WI38 (cell line): Measurements from ENCODE around the gene RRP1B.

Experiments
- H3K4me3 ChIP-seq: 2 replicates; pipeline ENCODE4 v1.5.1; 2011; ENCODE audit warnings: low read depth, mild to moderate bottlenecking, control low read depth, low read length
- CTCF ChIP-seq: IDR thresholded peaks from 2 replicates; pipeline ENCODE4 v1.5.1; 2012; ENCODE audit warnings: low read depth, mild to moderate bottlenecking, control low read depth, low read length

RRP1B gene

GRCh38 chr21:43631411-43632107 lies 27.8 kb upstream of the RRP1B start:
- H3K4me3 ChIP-seq = no peak overlapping the region
- TF ChIP-seq CTCF = no peak

GRCh38 chr21:43632373-43632905 lies 26.9 kb upstream of the RRP1B start:
- no peak for TF ChIP-seq CTCF
- H3K4me3 ChIP-seq = no peak overlapping the region

GRCh38 chr21:43634618-43635017 lies 24.7 kb upstream of the RRP1B start:
- no peak for TF ChIP-seq CTCF

GRCh38 chr21:43635436-43635835 lies 23.9 kb upstream of the RRP1B start:
- H3K4me3 ChIP-seq = no peak overlapping the region
- no peak for TF ChIP-seq CTCF

More at GRCh38 chr21:43634618-43635017, 24.7 kb upstream of the RRP1B start:
- H3K4me3 ChIP-seq = no peak overlapping the region

GRCh38 chr21:43637530-43638158 lies 21.7 kb upstream of the RRP1B start:
- no peak overlapping the region for H3K4me3 ChIP-seq
- no peak for TF ChIP-seq CTCF

- TF ChIP-seq CTCF = no peak
- no peak overlapping the region for H3K4me3 ChIP-seq
These were observed 19.6 kb upstream of the RRP1B start for GRCh38 chr21:43639470-43640353.
